Fibroblast of skin of abdomen (primary cell): ENCODE measurements around the gene RET.

ENCODE experiments used
- DNase-seq: peaks from one replicate; pipeline ENCODE4 v3.0.0-alpha.2; 2013

The RET gene

DNA sequence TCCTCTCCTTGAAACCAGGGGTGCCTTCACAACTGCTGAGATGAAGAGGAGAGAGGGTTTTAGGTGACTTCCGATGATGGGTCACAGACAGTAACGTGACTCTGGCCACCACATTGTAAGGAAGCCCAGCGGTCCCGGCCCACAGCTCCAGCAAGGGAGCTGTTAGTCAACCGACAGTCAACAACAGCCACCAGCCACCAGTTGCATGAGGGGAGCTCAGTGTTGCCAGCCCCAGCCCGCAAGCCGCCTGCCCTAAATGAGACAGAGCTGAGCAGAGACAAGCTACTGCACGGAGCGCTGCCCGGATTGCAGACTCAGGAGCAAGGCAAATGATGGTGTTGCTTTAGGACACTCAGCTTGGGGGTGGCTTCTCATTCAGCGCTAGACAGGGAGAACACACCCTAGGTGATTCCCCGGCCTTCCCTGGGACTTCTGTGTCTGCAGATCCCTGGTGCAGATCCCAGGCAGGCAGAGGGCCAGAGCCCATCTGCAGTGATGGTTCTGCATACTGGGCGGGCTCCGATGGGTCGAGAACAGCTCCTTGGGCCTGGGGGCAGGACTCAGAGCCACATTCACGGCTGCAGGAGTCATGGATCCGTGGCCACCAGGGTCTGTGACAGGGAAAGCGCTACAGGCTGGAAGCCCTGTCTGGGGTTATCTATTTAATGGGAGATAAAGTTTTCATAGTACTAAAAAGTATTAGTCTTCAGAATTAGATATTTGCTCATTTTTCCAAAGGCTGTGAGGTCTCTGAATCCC lies 14.3 kb upstream of the RET start:
- no peak for DNase-seq

DNA sequence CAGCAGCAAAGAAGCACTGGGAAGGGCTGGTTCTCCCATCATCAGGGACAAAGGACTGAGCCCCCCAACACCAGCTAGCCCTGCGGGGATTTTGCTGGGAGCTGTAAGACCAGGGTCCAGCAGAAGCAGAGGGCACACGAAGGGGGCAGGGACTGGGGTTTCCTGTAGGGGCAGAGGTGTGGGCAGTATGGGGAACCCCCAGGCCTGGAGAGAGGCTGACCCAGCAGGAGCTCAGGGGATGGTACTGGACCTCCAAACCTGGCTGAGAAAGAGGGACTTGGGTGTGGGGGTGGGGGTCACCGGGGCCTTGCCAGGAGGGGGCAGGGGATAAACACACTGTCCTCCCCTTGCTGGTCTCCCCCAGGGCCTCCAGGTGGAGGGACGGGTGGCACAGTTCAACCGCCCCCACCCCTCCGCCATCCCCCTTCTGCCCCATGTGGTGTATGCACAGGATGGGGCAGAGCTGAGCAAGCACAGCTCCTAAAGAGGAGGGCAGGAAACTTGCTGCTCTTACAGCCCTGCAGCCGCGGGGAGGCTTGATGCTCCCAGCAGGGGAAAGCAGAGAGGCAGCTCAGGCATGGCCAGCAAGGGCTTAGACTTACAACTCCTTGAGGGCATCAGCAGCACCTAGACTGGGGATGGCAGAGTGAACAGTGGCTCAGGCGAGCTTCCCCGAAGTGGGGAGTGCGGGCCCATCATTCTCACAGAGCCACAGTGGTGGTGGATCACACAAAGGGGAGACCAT lies 12.4 kb upstream of the RET start:
- no peak for DNase-seq

GRCh38 chr10:43065234-43065633 lies 11.6 kb upstream of the RET start:
- no peak for DNase-seq

DNA sequence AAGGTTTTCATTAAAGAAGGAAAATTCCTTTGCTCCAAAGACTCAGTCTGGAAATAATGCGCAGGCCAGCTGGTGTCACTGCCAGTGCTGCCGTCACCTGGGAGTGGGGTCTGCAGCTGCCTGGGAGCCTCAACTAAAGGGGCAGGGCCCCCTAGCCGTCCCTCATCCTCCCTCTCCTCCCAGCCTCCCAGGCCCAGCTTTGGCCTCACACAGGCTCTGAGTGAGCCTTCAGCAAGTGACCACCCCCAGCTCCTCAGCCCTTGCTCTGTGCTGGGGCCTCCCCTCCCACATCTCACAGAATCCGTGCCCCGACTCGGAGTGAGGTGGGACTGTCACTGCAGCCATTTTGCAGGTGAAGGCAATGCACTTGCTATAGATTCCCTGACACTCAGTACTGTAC lies 11.1 kb upstream of the RET start:
- DNase-seq = no peak

DNA sequence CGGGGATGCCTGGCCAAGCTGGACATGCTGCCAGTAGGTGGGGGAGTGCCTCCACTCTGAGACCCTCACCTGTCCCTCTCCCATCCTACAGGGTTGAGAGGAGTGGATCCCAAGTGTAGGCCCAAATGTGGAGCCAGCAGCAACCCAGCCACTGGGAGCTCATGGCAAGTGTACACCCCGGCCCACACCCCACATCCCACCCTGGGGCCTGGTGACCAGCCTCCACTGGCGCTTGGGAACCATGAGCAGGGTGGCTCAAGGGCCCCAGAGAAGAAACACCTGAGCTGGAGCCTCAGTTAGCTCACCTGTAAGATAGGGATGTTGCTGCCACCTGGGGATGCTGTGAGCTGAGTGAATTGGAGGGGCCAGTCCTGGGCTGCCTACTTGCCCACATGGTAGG lies 10.4 kb upstream of the RET start:
- no peak for DNase-seq

- no peak for DNase-seq
These were observed 9.3 kb upstream of the RET start for GRCh38 chr10:43067391-43068135.

- no peak for DNase-seq
These were observed 8.8 kb upstream of the RET start for GRCh38 chr10:43068136-43068395.

GRCh38 chr10:43068471-43069210 lies 8.2 kb upstream of the RET start:
- DNase-seq = no peak

DNA sequence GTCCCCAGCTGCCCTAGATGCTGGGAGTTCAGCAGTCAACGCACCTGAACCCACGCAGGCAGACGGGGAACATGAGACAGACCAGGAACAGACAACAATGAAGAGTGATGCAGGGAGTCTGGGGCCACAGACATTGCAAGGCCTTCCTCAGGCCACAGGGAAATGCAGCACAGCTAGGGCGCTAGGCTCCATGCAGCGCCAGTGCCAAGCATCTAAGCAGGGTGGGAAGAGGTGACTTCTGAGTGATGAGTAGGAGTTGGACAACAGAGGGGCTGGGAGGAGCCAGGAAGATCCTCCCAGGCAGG lies 7.7 kb upstream of the RET start:
- no peak for DNase-seq

- no peak for DNase-seq
These were observed 7.3 kb upstream of the RET start for GRCh38 chr10:43069579-43069978.

DNA sequence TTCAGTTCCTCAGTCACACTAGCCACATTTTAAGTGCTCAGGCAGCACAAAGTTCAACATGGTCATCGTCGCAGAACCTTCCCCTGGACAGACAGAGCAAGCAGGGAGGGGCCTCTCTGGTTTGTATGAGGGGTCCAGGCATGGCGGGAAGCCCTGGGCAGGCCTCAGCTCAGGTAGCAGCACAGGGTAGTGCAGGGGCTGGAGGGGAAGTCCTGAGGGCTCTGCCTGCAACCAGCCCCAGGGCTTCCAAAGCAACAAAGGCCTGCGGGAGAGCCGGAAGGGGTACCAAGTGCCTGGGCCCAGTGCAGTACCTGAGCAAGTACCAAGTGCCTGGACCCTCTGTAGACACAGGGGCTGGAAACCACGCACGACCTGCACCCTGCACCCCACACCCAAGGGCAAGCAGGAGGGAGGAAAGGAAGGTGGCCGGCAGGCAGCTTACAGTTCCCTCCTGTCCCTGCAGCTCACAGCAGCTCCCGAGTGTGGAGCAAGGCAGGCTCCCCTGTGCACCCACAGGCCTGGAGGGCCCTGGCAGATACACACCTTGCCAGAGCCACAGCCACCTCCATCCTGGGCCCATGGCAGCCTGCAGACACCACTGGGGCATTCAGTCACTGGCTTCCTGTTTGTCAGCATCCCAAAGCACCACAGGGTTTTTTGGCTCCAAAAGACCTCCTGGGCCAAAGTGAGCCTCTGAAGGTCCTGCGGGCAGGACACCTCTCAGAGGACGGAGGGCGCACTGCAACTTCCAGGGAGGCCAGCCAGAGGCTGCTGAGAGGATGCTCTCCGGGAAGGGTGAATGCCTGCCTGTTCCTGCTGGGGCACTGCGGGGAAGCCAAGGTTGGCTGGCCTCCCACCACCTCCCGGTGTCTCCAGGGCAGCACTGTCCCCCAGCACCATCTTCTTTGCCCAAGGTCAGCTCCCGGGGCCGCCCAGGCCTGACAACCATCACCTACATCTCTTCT lies 6.5 kb upstream of the RET start:
- DNase-seq = no peak

DNA sequence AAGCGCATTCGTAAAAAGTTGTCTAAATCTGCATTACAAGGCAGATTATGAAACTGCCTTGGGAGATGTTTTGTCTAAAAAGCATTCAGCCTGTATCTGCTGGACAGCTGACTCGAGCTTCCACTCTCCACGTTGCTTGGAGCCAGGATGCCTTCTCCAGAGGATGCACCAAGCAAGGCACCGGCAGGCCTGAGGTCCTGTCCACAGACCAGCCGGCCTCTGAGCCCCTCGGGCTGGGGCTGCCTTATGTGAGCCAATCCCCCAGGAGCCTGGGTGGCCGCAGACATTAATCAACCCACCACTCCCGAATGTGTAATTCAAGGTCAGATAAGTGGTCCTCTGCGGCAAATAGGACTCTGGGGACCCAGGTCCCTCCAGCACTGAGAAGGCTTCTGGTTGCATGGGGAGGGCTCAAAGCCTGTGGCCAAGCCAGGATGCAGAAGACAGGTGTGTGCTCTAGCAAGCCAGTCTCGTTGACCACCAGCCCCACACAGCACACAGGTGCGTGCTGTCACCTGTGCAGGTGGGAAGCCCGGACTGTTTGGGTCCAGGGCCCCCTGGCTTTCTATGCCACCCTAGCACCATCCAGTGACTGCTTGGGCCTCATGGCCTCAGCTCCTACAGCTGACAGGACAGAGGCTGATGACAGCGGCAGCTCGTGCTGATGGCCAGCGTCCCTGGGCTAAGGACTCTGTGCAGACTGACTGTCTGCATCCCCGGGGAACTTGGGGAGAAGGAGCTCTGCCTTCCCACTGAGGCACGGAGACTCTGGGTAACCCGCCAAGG lies 4.8 kb upstream of the RET start:
- no peak for DNase-seq

DNA sequence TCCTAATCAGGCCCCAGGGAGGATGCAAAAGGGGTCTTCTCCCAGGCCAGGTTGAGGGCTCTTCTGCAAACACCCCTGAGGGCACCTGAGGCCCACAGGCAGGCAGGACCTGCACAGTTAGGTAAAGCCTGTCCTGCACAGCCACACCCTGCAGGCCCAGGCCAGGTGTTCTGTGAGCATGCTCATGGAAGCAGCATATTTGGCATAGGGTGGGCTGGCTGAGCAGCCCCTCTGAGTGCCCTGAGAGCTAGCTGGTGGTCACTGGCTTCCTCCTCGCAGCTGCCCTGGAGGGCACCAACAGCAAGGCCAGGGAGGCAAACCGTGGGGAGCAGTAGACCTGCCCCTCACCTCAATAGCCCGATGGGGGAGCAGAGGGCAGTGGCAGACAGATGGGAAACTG lies 3.7 kb upstream of the RET start:
- no peak for DNase-seq

GRCh38 chr10:43073721-43074120 lies 3.1 kb upstream of the RET start:
- no peak for DNase-seq

GRCh38 chr10:43074409-43074808 lies 2.5 kb upstream of the RET start:
- DNase-seq = no peak

DNA sequence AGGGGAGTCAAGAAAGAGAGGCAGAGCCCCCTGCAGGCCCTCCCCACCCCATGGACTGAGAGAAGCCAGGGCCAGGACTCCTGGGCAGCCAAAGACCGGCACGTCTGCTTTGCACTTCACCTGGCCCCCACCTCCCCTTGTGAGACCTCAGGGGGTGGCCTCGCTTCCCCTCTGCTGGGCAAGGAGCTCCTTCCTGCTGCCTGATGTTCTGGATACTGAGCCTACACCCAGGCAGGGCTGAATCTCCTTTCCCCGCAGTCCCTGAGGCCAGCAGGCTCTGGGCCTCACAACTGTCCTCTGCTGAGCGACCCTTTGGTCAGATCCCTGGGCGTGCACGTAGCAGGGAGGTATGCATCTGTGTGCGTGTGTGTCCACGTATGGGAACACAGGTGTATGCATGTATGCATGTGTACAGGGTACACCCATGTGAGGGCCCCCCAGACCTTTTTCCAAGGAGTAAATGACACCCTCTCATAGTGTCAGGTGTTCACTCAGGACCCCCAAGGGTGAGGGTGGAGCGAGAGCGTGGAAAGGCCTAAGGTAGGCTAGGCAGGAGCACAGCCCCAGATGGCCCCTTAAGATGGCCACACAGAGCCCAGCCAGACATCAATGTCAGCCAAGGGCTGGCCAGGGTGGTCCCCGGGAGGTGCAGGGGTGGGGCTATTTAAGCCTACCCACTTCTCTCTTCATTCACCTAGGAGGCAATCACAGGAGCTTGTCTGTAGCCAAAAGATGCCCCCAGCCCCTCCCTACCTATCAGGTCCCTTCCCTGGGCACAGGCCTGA lies 1.9 kb upstream of the RET start:
- DNase-seq = no peak

GRCh38 chr10:43075612-43076003 lies 1.3 kb upstream of the RET start:
- DNase-seq = no peak

- DNase-seq = no peak
These were observed 476 bp upstream of the RET start for GRCh38 chr10:43076311-43076875.

DNA sequence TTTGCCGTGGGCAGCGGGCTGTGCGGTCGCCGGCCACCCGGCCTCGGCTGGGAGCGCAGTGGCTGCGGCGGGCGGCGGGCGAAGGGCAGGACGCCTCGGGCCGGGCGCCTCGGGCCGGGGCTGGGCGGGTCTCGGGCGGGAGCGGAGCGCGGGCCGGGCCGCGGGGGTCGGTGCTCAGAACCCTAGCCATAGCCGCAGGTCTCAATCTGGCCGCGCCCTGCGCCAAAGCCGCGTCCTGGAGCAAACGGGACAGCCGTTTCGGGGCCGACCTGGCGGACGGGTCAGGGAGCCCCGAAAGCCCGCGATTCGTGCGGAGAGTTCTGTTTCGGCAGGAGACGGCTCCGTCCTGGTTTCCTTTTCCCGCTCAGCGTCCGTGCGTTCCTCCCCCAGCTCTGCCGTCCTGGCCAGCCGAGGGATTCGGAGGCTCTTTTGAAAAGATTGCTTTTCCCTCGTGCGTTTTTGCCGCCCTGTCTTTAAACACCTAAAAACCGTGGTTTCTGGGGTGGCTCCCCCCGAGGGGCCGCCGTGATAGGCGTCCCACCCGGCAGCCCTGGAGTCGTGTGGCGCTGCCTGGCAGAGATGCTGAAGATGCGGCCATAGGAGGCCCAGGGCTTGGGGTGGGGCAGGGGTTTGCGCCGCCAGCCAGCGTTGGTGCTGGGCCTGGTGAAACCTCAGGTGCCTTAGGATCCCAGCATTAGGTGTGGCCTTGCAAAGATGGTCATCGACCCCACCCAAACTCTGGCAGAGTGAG lies 727 bp downstream of the RET start:
- DNase-seq = no peak
